HG03439 (cell line): ENCODE measurements around the gene FHIT.

Experiments
- ATAC-seq: cut with Tn5 transposase; IDR thresholded peaks from one replicate; pipeline ENCODE4 v1.9.1; 2021; ENCODE audit warnings: mild to moderate bottlenecking, moderate library complexity; ENCODE audit not compliant: unreplicated experiment

FHIT gene

GRCh38 chr3:60045686-60046085, 1205.6 kb downstream of the FHIT start:
- no peak for ATAC-seq

GRCh38 chr3:60036803-60037202, 1214.4 kb downstream of the FHIT start:
- no peak for ATAC-seq

DNA sequence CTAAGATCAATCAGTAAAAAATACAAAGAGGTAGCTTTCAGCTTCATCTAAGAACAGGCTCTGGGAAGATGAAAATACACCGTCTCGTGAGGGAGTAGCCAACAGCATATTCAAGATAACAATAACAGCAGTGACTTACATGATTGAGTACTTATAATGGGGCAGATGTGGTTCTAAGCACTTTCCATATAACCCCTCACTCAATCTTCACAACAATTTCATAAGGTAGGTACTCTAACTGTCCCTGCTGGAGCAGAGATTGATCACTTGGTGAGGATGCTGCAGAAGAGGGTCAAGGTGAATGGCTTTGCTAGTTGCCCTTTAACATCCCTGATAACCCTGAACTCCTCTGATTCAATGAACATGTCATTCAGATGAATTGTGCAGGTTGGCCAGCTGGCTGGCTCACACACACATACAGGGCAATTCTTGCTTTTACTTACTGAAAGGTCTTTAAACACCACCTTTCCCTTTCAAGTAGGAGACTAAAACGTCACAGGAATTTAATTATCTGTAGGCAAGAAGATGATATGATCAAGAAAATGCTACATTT, 1217.3 kb downstream of the FHIT start:
- no peak for ATAC-seq

- no peak for ATAC-seq
Measured at GRCh38 chr3:60030982-60031381, 1220.3 kb downstream of the FHIT start.

DNA sequence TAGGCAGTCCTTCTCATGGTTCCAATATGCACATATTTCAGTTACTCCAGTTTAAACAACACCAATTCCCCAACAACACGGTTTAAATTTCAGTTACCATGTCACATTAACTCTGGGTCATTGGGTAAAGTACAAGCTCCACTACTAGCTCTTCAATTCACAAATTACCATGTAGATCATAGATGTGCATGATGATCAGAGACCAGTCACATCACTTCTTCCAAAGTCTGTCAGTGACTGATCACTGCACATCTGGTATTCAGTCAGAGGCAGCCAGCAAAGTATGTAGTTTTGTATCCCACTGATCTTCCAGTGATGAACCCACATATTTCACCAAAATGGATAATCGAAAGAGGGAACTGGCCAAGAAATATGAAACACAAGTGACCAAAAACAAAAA, 1223.0 kb downstream of the FHIT start:
- ATAC-seq: no peak

DNA sequence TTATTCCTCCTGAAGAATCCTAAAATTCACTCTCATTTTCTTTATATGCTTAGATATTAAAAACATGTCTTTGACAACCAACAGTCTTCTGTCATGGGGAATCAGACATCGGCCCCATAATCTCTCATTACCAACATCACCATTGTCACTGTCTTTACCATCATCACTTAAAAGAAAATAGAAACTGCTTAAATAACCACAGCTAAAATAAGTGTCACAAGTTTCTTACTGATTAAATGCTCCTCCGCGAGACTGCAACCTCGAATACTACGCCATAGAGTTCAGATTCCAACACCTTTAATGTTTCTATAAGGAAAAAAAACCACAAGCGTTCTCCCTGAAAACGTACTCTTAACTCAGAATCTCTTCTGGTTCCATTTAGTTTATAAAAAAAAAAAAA, 1223.9 kb downstream of the FHIT start:
- no peak for ATAC-seq

- ATAC-seq: no peak
Measured at GRCh38 chr3:60025096-60026050, 1225.9 kb downstream of the FHIT start.

- ATAC-seq: no peak
Measured at GRCh38 chr3:60024400-60024799, 1226.9 kb downstream of the FHIT start.

- ATAC-seq: no peak
Measured at GRCh38 chr3:60023189-60023588, 1228.1 kb downstream of the FHIT start.

- no peak for ATAC-seq
Measured at GRCh38 chr3:60017631-60018030, 1233.6 kb downstream of the FHIT start.

GRCh38 chr3:60015032-60015705, 1236.1 kb downstream of the FHIT start:
- no peak for ATAC-seq

- no peak for ATAC-seq
Measured at GRCh38 chr3:60013241-60013640, 1238.0 kb downstream of the FHIT start.

DNA sequence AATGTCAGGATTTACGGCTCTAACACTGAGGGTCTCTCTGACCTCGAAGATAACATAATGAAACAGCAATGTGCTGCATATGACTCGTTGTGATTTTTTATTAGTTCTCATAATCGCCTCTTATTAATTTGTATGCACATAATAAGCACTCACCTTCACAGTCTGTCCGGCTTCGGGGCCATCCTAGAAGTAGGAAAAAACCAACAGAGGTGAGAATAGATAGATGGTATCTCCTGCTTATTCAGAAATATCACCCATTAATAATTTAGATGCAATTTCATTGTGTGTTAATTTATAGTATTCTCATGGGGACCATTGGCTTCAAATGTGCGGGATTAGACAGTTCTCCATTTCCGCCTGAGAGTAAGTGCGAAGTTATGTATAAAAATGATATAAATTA, 1240.0 kb downstream of the FHIT start:
- ATAC-seq: no peak

- no peak for ATAC-seq
Measured at GRCh38 chr3:60010781-60011180, 1240.5 kb downstream of the FHIT start.

DNA sequence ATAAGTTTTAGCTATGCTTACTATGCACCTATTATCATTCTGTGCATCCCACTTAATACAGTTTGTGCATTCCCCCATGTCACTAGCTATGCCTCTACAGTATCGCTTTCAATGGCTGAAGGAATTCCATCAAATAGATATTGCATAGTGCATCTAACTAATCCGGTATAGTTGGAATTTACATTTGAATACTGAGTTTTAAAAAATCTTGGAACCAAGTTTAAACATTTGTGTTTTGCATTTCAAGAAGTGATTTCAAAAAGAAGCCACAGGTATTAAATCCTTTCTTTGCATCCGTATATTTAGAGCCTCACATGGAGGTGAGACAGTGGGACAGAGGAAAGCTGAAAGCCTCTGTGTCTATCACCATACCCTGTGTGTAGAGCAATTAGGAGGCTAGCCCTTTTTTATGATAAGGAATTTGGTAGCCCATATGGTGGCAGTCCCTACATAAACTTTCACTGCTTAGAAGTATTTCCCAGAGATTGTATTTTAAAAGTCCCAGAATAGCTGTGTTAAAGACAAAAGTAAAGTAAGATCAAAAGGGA, 1241.2 kb downstream of the FHIT start:
- ATAC-seq: no peak

DNA sequence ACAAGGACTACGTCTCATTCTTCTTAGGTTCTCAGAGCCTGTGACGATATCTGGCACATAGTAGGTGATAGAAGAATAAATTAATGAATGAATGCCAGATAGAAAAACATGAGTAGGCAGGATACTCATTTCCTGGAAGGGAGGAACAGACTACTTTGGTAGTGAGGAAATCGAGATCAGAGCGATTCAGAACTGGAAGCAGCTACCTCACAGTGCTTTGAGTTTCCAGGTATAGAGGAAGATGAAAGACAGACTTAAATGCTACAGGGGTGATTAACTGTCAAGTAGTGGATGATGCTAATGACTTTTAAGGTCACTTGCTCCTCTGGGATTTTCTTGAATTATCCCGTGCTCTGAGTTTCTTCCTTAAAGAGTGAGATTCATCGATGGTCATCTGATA, 1249.9 kb downstream of the FHIT start:
- ATAC-seq: no peak

- ATAC-seq: no peak
Measured at GRCh38 chr3:60000311-60001105, 1250.7 kb downstream of the FHIT start.

GRCh38 chr3:59998058-59998457, 1253.2 kb downstream of the FHIT start:
- no peak for ATAC-seq

DNA sequence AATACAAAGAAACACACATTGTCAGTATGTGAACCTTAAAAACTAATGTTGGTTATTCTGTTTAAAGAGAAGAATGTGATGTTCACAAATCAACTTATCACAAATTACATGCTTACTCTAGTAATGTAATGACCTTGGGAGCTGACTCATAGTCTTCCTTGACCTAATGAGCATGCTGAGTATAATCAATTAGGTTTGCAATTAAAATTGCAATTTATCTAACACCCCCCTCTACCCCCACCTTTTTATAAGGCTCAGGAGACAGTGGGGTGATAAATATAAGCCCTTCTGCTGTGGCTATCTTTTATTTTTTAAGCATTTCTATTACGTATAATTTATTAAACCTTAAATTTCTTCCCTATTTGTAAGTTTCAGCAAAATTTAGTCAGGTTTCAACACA, 1253.7 kb downstream of the FHIT start:
- ATAC-seq: no peak

GRCh38 chr3:59996056-59996455, 1255.2 kb downstream of the FHIT start:
- no peak for ATAC-seq

GRCh38 chr3:59995563-59995962, 1255.7 kb downstream of the FHIT start:
- ATAC-seq: no peak
